ENCODE results near the gene MINPP1. TPM values are rescaled to one million over a fixed set of nuclear protein-coding genes. Genes with fewer than 3 reads are reported as not detected.
A peak's percentile ranks its signal among the peaks of the same experiment; 100 is the strongest.

MINPP1 gene
- total RNA-seq, 1 donor from 2014 or later = 14.6 TPM

GRCh38 chr10:87519582-87519981 lies 14.9 kb downstream of the MINPP1 start:
- no peak for DNase-seq (ENCODE audit: low read depth in 2 of 2)

GRCh38 chr10:87523731-87524130 lies 19.0 kb downstream of the MINPP1 start:
- DNase-seq (ENCODE audit: low read depth in 2 of 2) = no peak

- no peak for DNase-seq (ENCODE audit: low read depth in 2 of 2)
These were observed 19.6 kb downstream of the MINPP1 start for GRCh38 chr10:87524296-87524695.

- DNase-seq (ENCODE audit: low read depth in 2 of 2) = peak in 1 of 2 donors; percentile 74
These were observed 27.4 kb downstream of the MINPP1 start for GRCh38 chr10:87531908-87532622.

GRCh38 chr10:87532696-87533095 lies 28.0 kb downstream of the MINPP1 start:
- DNase-seq (ENCODE audit: low read depth in 2 of 2) = peak in 1 of 2 donors; percentile 12

- DNase-seq (ENCODE audit: low read depth in 2 of 2) = no peak
These were observed 29.6 kb downstream of the MINPP1 start for GRCh38 chr10:87534173-87534858.

- no peak for DNase-seq (ENCODE audit: low read depth in 2 of 2)
These were observed 33.7 kb downstream of the MINPP1 start for GRCh38 chr10:87538092-87539015.

GRCh38 chr10:87541114-87541513 lies 36.4 kb downstream of the MINPP1 start:
- DNase-seq (ENCODE audit: low read depth in 2 of 2) = peak in 1 of 2 donors; percentile 28

- DNase-seq (ENCODE audit: low read depth in 2 of 2) = no peak
These were observed 40.0 kb downstream of the MINPP1 start for GRCh38 chr10:87544721-87545120.

- no peak for DNase-seq (ENCODE audit: low read depth in 2 of 2)
These were observed 41.1 kb downstream of the MINPP1 start for GRCh38 chr10:87545783-87546182.

GRCh38 chr10:87546210-87546609 lies 41.5 kb downstream of the MINPP1 start:
- no peak for DNase-seq (ENCODE audit: low read depth in 2 of 2)

- no peak for DNase-seq (ENCODE audit: low read depth in 2 of 2)
These were observed 42.3 kb downstream of the MINPP1 start for GRCh38 chr10:87546971-87547413.

- DNase-seq (ENCODE audit: low read depth in 2 of 2) = no peak
These were observed 43.1 kb downstream of the MINPP1 start for GRCh38 chr10:87547734-87548311.

- DNase-seq (ENCODE audit: low read depth in 2 of 2) = no peak
These were observed 46.0 kb downstream of the MINPP1 start for GRCh38 chr10:87550741-87551140.

GRCh38 chr10:87551326-87551725 lies 46.6 kb downstream of the MINPP1 start:
- DNase-seq (ENCODE audit: low read depth in 2 of 2) = no peak

GRCh38 chr10:87552248-87552929 lies 47.7 kb downstream of the MINPP1 start:
- no peak for DNase-seq (ENCODE audit: low read depth in 2 of 2)

- DNase-seq (ENCODE audit: low read depth in 2 of 2) = no peak
These were observed 52.7 kb downstream of the MINPP1 start for GRCh38 chr10:87557409-87557808.

GRCh38 chr10:87558333-87558732 lies 53.6 kb downstream of the MINPP1 start:
- no peak for DNase-seq (ENCODE audit: low read depth in 2 of 2)

GRCh38 chr10:87559392-87559791 lies 54.7 kb downstream of the MINPP1 start:
- DNase-seq (ENCODE audit: low read depth in 2 of 2) = no peak

- DNase-seq (ENCODE audit: low read depth in 2 of 2) = no peak
These were observed 55.9 kb downstream of the MINPP1 start for GRCh38 chr10:87560495-87561129.
